Measurements from ENCODE around the gene AHDC1.
"Not testable (repeated sequence)": the region's sequence is repeated elsewhere in the genome, so short reads cannot be mapped to it uniquely, and the experiment has no call there.

Gene AHDC1

GRCh38 chr1:27603681-27604578, at the start of gene AHDC1:
Gene AHDC1 (minus strand): TSS chr1:27604144. CDS start chr1:27552115, 52,029 bp downstream.
- DNase-seq, result peak; percentile 25

GRCh38 chr1:27652111-27652864, 48.3 kb upstream of the AHDC1 start:
- DNase-seq, result no peak

- no peak for DNase-seq
These were observed 46.7 kb upstream of the AHDC1 start for GRCh38 chr1:27650539-27651175.

GRCh38 chr1:27650171-27650538, 46.2 kb upstream of the AHDC1 start:
- DNase-seq, result no peak

GRCh38 chr1:27649306-27649635, 45.3 kb upstream of the AHDC1 start:
- DNase-seq, result no peak

- no peak for DNase-seq
These were observed 44.8 kb upstream of the AHDC1 start for GRCh38 chr1:27648602-27649305.

- DNase-seq, result no peak
These were observed 43.4 kb upstream of the AHDC1 start for GRCh38 chr1:27647328-27647727.

GRCh38 chr1:27646676-27647075, 42.7 kb upstream of the AHDC1 start:
- DNase-seq, result no peak

GRCh38 chr1:27645071-27645415, 41.1 kb upstream of the AHDC1 start:
- DNase-seq, result no peak

- DNase-seq, result no peak
These were observed 40.6 kb upstream of the AHDC1 start for GRCh38 chr1:27644369-27645070.

GRCh38 chr1:27643600-27644368, 39.8 kb upstream of the AHDC1 start:
- DNase-seq, result no peak

GRCh38 chr1:27640514-27640913, 36.6 kb upstream of the AHDC1 start:
- DNase-seq, result not testable (repeated sequence)

GRCh38 chr1:27638805-27639204, 34.9 kb upstream of the AHDC1 start:
- no peak for DNase-seq

- DNase-seq, result no peak
These were observed 34.2 kb upstream of the AHDC1 start for GRCh38 chr1:27638047-27638734.

- no peak for DNase-seq
These were observed 31.6 kb upstream of the AHDC1 start for GRCh38 chr1:27635396-27636142.

- no peak for DNase-seq
These were observed 31.0 kb upstream of the AHDC1 start, which contains the start of gene FGR for GRCh38 chr1:27634985-27635367. Gene FGR (minus strand): TSS chr1:27635185. CDS start chr1:27623916, 11,269 bp downstream.

- DNase-seq, result no peak
These were observed 30.4 kb upstream of the AHDC1 start for GRCh38 chr1:27634177-27634984.

- no peak for DNase-seq
These were observed 29.8 kb upstream of the AHDC1 start for GRCh38 chr1:27633640-27634176.

- DNase-seq, result no peak
These were observed 29.3 kb upstream of the AHDC1 start for GRCh38 chr1:27633298-27633610.

Measured in NCI-H2081 treated with DMSO at 0.1 percent for 48 hours (cell line).